Hematopoietic multipotent progenitor cell (in vitro differentiated cells): ENCODE measurements around the gene FARSB. TPM values are rescaled to one million over a fixed set of nuclear protein-coding genes. Genes with fewer than 3 reads are reported as not detected.

Source experiments
- total RNA-seq: library from RNA; depleted of rRNA; stranded (reverse); fragments of >200 nt; gene quantifications from one replicate; pipeline ENCODE4 v1.2.3, GENCODE V29; 2012

The FARSB gene
- total RNA-seq, 1 donor, result 7.0 TPM

Other genes with a start within 250 kb of the FARSB start
- under 0.01 TPM for gene SGPP2, start 231.5 kb downstream of the FARSB start, total RNA-seq
- gene MOGAT1, start 15.6 kb upstream of the FARSB start, total RNA-seq, result not detected
- gene ACSL3, start 204.9 kb upstream of the FARSB start, total RNA-seq, result 18.9 TPM